Suppressor macrophage treated with lipopolysaccharide for 4 hours (primary cell): Measurements from ENCODE around the gene ABCC1.

ENCODE experiments used
- DNase-seq: peaks from one replicate; pipeline ENCODE4 v3.0.0-alpha.2; 2020

The ABCC1 gene

DNA sequence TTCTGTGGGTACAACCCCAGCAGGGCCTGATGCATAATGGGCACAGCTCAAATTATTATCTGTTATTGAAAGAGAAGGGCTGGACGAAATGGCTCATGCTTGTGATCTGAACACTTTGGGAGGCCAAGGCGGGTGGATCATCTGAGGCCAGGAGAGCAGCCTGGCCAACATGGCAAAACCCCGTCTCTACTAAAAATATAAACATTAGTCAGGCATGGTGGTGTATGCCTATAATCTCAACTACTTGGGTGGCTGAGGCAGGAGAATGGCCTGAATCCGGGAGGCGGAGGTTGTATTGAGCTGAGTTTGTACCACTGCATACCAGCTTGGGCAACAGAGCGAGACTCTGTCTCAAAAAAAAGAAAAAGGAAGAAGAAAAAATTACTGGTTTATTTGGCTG is 100.7 kb downstream of the ABCC1 start:
- no peak for DNase-seq

DNA sequence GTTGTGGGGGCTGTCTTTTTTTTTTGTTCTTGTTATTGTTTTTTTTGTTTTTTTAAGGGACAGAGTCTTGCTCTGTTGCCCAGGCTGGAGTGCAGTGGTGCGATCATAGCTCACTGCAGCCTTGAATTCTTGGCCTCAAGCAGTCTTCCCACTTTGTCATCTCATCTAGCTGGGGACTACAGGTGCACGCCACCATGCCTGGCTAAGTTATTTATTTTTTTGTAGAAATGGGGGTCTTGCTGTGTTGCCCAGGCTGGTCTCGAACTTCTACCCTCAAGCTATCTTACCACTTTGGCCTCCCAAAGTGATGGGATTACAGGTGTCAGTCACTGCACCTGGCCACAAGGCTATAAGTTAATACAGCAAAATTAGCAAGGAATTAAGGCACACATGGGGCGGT is 101.7 kb downstream of the ABCC1 start:
- DNase-seq, result no peak

DNA sequence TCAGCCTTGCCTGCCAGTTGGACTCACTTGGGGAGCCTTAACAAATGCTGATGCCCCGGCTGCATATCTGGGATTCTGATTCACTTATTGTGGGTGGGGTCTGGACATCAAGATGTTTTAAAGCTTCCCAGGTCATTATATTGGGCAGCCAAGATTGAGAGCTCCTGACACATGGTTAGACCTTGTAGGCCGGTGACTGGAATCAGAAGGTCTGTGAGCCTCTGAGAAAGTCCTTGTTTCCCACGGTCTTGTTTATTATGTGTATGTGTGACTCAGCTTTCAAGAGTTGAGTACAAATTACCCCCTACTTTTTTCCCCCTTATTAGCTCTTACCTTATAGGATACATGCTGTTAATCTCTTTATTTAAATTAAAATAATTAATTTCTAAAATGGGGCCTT is 103.5 kb downstream of the ABCC1 start:
- no peak for DNase-seq

DNA sequence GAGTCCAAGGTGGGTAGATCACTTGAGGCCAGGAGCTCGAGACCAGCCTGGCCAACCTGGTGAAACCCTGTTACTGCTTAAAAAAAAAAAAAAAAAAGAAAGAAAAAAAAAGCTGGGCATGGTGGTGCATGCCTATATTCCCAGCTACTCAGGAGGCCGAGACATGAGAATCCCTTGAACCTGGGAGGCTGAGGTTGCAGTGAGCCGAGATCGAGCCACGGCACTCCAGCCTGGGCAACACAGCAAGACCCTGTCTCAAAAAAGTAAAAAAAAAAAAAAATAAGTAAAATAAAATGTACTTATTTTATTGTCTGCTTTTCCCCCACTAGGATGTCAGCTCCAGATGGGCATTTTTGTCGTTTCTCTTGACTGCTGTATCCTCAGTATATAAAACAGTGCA is 107.7 kb downstream of the ABCC1 start:
- DNase-seq, result no peak

DNA sequence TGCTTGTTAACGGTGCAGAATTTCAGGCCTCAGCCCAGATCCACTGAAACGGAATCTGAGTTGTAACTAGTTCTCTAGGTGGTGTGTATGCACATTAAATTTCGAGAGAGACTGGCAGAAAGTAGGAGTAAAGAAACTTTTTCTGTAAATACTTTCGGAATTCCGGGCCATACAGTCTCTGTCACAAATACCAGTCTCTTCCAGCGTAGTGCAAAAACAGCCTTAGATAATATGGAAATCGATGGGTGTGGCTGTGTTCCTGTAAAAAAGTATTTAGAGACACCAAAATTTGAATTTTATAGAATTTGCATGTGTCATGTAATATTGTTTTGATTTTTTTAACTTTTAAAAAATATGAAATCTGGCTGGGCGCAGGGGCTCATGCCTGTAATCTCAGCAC is 109.7 kb downstream of the ABCC1 start:
- DNase-seq, result no peak

DNA sequence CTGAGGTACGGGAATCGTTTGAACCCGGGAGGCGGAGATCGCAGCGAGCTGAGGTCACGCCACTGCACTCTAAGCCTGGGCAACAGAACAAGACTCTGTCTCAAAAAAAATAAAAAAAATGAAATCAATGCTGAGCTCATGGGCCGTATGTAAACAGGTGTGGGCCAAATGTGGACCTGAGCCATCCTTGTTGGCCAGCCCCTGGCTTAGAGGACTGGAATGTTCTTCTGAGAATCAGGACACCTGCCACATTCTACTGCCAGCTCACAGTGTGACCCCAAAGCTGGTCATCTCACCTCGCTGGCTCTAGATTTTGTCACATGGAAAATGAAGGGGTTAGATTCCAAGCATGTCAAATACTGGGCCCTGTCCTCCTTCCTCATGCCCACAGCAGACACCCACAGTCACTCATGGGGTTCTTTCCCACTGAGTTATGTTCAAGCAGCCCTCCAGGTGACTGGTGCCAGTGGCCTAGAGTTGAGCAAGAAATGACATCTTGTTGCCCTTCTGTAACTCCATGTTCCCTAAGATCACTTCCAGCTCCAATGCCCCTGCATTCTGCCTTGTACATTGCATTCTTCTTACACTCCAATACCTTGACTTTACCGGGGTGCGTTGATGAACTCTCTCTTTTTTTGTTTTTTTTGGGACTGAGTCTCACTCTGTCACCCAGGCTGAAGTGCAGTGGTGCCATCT is 110.6 kb downstream of the ABCC1 start:
- no peak for DNase-seq

DNA sequence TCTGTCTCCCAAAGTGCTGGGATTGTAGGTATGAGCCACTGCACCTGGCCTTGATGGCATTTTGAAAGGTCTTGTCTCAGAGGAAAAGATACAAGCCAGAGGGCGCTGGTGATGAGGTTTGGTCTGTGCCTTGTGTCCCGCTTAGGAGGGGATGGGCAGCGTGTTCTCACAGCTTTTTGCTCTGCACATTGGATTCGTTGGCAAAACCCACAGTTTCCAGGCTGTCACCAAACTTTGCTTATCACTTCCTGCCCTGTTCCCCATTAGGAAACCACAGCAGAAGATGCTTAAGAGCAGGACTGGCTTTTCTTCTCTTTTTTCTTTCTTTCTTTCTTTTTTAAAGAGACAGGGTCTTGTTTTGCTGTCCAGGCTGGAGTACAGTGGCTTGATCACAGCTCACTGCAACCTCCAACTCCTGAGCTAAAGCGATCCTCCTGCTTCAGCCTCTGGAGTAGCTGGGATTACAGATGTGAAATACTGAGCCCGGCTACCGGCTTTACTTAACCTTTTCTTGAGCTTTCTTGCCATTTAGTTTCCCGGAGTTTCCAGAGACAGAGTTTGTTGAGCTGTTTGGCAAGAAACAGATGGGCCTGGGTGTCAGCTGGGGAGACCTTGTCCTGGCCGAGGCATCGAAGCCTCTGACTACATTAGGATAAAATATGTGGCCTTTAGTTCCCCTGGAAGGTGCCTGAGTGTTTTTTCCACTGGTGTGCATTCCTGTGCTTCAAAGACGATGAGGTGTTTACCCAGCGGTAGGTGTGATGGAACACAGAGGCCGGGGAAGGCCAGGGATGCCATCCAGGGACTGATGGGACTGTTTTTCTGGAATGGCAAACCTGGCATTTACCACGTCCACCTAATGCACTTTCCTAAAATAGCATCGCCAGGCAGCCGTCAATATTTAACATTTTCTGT is 112.9 kb downstream of the ABCC1 start:
- no peak for DNase-seq

DNA sequence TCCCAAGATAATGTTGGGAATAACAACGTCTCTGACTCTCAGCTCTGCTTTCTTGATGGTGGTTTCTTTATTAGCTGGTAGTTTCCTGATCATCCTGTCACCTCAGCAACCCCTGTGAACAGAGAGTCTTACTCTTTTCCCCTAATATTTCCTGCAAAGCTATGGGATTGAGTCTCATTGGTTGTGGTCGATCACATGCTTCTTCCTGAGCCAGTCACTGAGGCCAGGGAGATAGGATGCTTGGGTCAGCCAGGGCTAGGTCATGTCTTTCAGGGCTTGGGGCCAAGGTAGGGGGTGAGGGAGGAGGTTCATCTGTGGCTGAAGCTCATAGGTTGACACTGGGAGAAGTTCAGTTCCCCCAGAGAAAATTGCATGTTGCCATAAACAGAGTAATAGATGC is 114.3 kb downstream of the ABCC1 start:
- DNase-seq, result no peak

DNA sequence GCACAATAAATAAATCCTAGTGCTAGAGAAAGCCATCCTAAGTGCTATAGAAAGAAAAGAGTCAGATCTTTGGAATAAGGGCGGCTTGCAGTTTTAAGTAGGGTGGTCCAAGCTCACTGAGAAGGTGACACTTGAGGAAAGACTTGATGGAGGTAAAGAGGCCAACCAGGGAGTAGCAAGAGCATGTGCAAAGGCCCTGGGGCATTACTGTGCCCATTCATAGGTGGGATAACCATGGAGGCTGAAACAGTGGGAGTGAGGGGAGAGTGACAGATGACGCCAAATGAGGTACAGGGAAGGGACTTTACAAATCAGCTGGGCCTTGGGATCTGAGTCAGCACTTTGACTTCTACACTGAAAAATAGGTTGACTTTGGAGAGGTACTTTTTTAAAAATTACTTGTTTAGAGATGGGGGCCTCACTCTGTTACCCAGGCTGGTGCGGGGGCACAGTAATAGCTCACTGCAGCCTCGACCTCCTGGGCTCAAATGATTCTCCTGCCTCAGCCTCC is 115.5 kb downstream of the ABCC1 start:
- no peak for DNase-seq

DNA sequence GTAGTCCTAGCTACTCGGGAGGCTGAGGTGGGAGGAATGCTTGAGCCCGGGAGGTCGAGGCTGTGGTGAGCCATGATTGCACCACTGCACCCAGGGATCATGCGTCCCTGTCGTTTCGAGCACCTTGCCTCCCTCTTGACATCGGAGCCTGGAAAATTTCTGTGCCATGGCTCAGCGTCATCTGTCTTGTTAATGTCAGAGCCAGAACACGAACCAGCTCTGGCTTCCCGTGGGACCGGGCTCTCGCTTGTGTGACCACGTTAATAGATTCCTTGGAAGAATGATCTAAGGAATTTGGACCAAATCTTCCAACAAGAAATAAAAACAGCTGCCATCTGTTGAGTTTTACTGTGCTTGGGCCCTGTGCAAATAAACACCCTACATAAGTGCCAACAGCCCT is 117.7 kb downstream of the ABCC1 start:
- no peak for DNase-seq

DNA sequence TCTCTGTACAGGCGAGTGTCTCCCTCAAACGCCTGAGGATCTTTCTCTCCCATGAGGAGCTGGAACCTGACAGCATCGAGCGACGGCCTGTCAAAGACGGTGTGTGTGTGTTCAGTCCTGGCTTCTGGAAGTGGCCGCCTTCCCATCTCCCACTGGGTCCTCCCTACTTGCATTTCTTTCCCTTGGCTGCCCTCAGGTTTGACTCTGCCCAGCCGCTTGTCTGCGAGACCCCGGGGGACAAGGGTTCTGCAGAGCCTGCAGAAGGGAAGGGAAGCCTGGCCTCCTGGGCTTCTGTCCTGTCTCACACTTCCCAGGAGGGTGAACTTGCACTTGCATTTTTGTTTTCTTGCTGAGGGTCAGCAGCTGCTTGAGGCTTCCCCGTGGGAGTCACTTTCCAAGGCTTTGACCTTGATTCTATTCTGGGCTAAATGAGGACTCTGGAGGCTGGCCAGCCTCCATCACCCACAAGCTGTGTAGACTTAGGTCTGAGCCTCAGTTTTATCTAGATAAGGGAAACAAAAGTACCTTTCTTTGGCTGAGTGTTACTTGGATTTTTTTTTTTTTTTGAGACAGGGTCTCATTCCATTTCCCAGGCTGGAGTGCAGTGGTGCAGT is 122.3 kb downstream of the ABCC1 start:
- no peak for DNase-seq

DNA sequence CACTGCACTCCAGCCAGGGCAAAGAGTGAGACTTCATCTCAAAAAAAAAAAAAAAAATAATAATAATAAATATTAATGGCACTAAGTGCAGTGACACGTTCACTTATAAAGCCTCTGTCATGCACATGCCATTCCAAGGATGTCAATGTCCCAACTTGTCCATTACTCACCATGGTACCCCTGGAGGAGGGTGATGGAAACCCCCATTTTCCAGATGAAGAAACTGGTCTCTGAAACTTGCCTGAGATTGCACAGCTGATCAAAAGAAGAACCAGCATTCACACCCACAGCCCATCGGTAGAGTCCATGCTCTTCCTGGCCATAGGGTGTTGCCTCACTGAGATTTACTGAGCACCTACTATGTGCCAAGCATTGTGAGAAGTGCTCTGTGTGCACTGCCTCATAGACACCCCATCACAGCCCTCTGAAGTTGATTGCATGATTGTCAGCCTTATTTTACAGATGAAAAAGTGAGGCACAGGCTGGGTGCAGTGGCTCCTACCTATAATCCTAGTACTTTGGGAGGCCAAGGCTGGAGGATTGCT is 123.7 kb downstream of the ABCC1 start:
- peak; percentile 62 for DNase-seq

DNA sequence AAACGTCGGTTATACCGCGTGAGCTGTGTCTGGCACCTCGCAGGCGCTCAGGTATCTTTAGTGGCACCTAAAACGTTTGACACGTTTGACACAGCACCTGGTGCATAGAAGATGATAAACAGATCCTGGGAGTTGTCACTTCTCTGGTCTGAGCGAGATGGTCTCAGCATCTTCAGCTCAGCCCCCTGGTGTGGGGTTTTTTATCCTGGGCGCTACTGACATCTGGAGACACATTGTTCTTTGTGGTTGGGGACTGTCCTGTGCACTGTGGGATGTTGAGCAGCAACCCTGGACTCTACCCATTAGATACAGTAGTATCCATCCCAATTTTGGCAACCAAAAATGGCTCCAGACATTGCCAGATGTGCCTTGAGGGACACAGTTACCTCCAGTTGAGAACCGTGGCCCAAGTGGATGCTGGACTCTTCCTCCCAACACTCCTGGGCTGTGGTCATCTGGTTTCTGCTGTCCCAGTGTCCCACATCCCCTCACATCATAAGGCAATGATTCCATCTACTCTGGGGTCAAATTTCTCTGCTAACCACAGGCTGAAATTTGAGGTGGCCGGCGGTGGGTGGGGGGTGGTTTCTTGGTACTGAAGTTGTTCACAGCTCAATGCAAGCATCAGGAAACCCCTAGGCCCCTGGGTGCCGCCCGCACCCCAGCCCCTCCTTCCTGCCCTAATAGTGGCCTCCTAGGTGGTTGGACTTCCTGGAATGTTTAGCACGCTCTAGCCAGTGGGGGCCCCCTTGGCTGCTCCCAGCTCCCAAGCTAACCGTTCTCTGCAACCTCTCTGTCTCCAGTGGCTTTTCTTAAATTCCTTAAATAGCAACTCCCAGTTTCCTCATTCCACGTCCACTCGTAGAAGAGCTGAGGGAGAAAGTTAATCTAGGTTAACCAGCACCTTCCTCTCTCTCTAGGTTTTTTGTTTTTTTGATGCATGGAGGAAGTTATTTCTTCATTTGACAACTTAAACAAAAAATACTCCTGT is 124.8 kb downstream of the ABCC1 start:
- DNase-seq, result no peak

DNA sequence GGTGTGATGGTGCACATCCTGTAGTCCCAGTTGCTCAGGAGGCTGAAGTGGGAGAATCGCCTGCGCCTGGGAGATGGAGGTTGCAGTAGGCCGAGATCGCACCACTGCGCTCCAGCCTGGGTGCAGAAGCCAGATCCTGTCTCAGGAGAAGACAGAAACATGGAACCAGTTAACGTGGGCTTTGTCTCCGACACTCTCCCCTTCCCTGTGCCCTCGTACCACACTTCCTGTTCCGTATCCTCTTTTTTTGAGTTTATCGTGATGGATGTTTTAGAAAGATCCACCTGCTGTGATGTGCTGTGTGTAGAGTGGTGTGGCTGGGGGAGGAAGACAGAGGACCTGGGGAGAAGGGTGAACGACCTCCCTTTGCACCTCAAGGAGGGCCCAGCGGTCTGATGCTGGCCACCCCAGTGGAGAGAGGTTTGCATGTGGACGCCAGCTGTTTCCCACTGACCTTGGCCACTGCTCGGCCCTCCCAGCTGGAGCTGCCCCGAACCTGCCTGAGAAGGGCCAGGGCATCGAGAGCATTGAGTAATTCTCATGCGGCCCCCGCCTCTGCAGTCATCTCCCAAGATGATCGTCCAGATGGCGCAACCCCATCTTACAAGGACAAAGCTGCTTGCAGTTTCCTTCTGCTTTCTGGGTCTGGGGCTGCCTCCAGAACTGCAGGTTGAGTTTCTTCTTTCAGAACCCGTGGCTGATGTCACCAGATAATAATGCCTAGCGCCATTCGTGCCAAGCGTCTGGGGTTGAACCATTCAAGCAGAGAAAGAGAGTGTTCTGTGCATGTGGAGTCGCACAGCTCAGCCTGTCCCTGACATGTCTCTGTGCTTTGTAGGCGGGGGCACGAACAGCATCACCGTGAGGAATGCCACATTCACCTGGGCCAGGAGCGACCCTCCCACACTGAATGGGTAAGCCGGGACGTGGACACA is 126.3 kb downstream of the ABCC1 start:
- DNase-seq, result peak; percentile 95

DNA sequence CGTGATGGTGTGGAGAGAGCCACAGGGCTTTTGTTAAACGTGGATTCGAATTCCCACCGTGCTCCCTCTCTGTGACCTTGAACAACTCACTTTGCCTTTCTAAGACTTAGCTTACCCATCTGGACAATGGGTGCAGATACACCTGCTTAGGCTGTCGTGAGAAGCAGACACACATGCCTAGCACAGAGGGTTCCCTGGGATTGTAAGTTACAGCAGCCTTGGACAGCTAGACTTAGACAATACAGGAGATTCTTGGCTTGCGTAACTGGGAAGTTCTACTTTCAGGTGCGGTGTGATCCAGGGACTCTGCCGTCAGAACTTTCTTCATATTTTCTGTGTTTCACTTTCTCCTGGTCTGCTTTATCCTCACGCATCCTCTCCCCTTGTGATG is 127.0 kb downstream of the ABCC1 start:
- DNase-seq, result peak; percentile 59

DNA sequence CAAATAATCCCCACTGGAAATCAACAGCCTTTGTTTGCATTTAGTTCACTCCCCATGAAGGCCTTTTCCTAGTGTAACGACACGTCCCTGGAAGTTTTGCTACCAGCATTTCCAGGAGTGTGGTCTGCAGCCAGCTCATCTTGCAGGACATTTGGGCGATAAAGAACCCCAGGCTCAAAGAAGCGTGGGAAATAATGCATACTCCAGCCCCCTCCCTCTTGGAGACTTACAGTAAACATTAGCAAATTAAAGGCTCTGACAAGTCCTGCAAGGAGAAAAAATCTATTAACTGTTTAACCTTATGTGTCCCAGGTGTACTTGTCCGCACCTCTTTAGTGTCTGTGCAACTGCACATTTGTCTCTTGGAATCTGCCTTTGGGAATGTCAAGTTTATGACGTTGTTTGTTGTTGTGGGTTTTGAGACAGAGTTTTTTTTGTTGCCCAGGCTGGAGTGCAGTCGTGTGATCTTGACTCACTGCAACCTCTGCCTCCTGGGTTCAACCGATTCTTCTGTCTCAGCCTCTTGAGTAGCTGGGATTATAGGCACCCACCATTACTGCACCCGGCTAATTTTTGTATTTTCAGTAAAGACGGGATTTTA is 131.1 kb downstream of the ABCC1 start:
- DNase-seq, result no peak

DNA sequence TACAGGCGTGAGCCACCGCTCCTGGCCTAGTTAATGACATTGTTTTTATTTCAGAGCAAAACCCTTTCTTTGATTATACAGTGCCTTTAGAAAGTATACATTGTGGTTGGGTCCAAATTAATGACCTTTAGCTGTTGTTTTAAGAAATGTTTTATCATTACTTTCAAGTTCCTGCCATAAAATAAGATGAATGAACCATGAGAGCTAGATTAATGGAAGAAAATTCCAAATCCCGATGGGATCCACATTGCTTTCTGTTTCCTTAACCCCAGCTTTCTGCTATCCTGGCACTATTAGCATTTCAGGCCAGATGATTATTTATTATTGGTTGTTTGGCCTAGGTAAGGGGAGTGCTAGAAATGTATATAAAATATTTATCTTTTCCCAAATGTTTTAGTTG is 131.7 kb downstream of the ABCC1 start:
- DNase-seq, result no peak

DNA sequence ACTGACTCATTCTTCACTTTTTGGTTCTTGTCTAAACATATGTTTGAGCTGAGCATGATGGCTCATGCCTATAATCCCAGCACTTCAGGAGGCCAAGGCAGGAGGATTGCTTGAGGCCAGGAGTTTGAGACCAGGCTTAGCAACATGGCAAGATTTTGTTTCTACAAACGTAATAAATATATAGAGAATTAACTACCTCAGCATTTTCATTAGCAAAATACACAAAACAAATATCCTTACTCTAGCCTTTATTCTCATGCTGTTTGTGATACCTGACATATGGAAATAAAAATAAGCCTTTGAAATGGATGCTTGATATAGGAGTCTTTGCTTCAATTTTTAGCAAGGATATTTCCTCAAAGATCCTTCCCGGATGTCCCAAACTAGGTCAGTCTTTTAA is 132.8 kb downstream of the ABCC1 start:
- DNase-seq, result no peak

DNA sequence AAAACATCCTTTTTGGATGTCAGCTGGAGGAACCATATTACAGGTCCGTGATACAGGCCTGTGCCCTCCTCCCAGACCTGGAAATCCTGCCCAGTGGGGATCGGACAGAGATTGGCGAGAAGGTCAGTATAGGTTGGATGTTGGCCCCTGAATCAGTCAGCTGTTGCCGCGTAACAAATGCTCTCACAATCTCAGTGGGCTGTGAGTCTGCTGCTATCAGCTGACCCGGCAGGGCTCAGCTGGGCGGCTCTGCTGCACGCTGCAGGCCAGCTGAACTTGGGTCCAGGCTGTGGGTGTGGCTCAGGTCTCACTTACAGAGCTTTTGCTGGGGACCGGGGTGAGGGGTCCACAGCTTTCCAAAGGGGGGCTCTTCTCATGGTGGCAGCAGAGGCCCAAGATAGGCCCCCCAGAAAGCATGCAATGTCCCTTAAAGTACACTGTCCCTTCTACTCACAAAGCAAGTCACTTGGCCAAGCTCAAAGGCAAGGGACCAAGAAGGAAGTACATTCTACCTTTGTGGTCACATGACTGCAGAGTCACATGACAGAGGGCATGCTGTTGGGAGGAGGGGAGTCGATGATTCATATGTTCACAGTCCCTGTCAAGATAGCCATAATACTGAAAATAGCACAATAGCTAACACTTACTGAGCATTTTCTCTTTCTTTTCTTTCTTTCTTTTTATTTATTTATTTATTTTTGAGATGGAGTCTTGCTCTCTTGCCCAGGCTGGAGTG is 134.2 kb downstream of the ABCC1 start:
- DNase-seq, result peak; percentile 33

DNA sequence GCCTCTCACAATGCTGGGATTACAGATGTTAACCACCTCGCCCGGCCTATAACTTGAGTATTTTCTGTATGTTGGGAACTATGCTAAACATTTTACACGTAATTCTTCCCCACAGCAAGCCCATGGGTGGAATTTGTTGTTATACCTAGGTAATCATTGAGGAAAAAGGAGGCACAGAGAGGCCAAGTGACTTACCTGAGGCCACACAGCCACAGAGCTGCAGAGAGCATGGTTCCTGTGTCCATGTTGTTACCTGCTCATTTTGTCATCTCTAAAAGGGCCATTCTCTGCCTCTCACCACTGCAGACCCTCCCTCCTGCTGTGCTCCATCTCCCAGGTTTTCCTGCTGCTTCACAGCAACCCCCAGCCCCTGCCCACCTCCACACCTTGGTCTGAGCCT is 135.5 kb downstream of the ABCC1 start:
- no peak for DNase-seq
